GM12878 (cell line): ENCODE measurements around the gene DSG2. TPM values are rescaled to one million over a fixed set of nuclear protein-coding genes. Genes with fewer than 3 reads are reported as not detected.

Experiments
- ATAC-seq: fragments of 200-7000 bp; cut with Tn5 transposase; 3 replicates; pipeline ENCODE4 v1.9.1; 2020; ENCODE audit warnings: mild to moderate bottlenecking, moderate library complexity
- BruUV-seq: library from RNA; stranded (reverse); fragments of 400-500 nt; replicated peaks from 2 replicates; lab custom pipeline; 2021; lab: Mats Ljungman, UMichigan
- CTCF ChIA-PET: fragments of 300-600 bp; sonication (Branson Sonifier 250); formaldehyde crosslinking; extraction: SDS; loops from one replicate; lab custom pipeline; 2021; ENCODE audit warnings: inconsistent platforms; lab: Yijun Ruan, JAX
- POLR2A ChIA-PET: fragments of 350-600 bp; formaldehyde crosslinking; extraction: SDS; loops from one replicate; lab custom pipeline; 2021; ENCODE audit warnings: inconsistent platforms; lab: Charles Lee
- RAD21 ChIA-PET: fragments of 300-600 bp; sonication (Branson Sonifier 250); formaldehyde crosslinking; loops from one replicate; lab custom pipeline; 2023; ENCODE audit warnings: antibody characterized with exemption; ENCODE audit not compliant: unreplicated experiment; lab: Charles Lee
- SMC1A ChIA-PET: fragments of 300-600 bp; sonication (Branson Sonifier 250); formaldehyde crosslinking; loops from one replicate; lab custom pipeline; 2023; ENCODE audit not compliant: unreplicated experiment, uncharacterized antibody; lab: Charles Lee
- DNase-seq: peaks from one replicate; pipeline ENCODE4 v3.0.0-alpha.2; 2011; ENCODE audit warnings: low read depth, low spot score
- FAIRE-seq: peaks from 3 replicates; lab custom pipeline; 2011; peaks lifted over from hg19 to GRCh38; lab: Jason Lieb, UNC
- H2AFZ ChIP-seq: 2 replicates; pipeline ENCODE4 v1.6.0; 2011; ENCODE audit warnings: low read depth, low read length, control low read depth; ENCODE audit not compliant: control insufficient read depth
- H3K27ac ChIP-seq: 2 replicates; pipeline ENCODE4 v1.5.1; 2011; ENCODE audit warnings: control low read depth; ENCODE audit not compliant: control insufficient read depth, insufficient read depth
- H3K27me3 ChIP-seq, 2 experiments: replicated peaks in 1 of 2; 2 replicates each; pipeline versions ENCODE4 v1.6.0 to v1.6.1; 2011; ENCODE audit warnings: low read length in 1 of 2; ENCODE audit not compliant: control insufficient read depth in 2 of 2, insufficient read depth in 2 of 2
- H3K36me3 ChIP-seq, 2 experiments: 2 replicates each; pipeline ENCODE4 v1.5.1; 2011; ENCODE audit warnings: low read length in 1 of 2; ENCODE audit not compliant: control insufficient read depth in 2 of 2, insufficient read depth in 2 of 2
- H3K4me1 ChIP-seq: 2 replicates; pipeline ENCODE4 v1.6.1; 2011; ENCODE audit warnings: mild to moderate bottlenecking, low read length, moderate library complexity, mixed read lengths; ENCODE audit not compliant: control insufficient read depth, insufficient read depth
- H3K4me2 ChIP-seq: 2 replicates; pipeline ENCODE4 v1.6.0; 2011; ENCODE audit warnings: control low read depth; ENCODE audit not compliant: control insufficient read depth, insufficient read depth
- H3K4me3 ChIP-seq: fragments of 200-600 bp; sonication (generic); 2 replicates; pipeline ENCODE4 v1.5.1; 2016
- H3K79me2 ChIP-seq: 2 replicates; pipeline ENCODE4 v1.6.0; 2011; ENCODE audit warnings: low read length; ENCODE audit not compliant: control insufficient read depth, insufficient read depth
- H3K9ac ChIP-seq: 2 replicates; pipeline ENCODE4 v1.8.0; 2011; ENCODE audit warnings: low read length, control low read depth, mixed read lengths; ENCODE audit not compliant: control insufficient read depth, insufficient read depth
- H3K9me3 ChIP-seq: replicated peaks from 3 replicates; pipeline ENCODE4 v1.5.1; 2011; ENCODE audit warnings: mild to moderate bottlenecking, low read length; ENCODE audit not compliant: control insufficient read depth, insufficient read depth
- H4K20me1 ChIP-seq: 2 replicates; pipeline ENCODE4 v1.6.0; 2011; ENCODE audit not compliant: control insufficient read depth, insufficient read depth
- BMI1 ChIP-seq: fragments of 450-650 bp; IDR thresholded peaks from 2 replicates; pipeline ENCODE4 v1.6.1; 2016; ENCODE audit warnings: mild to moderate bottlenecking, moderate library complexity, borderline replicate concordance
- CBX3 ChIP-seq: fragments of 200-600 bp; sonication (generic); IDR thresholded peaks from 2 replicates; pipeline ENCODE4 v1.6.1; 2016; ENCODE audit warnings: low read depth, borderline replicate concordance
- CEBPB ChIP-seq, 2 experiments: fragments of 150-350 bp in 1 of 2; IDR thresholded peaks; 2 replicates each; pipeline ENCODE4 v1.6.1; 2012 to 2014; ENCODE audit warnings: low read depth in 2 of 2, low read length in 2 of 2, borderline replicate concordance in 1 of 2, inconsistent platforms in 1 of 2
- GATAD2B ChIP-seq: fragments of 450-650 bp; conservative IDR thresholded peaks from 2 replicates; pipeline ENCODE4 v1.6.1; 2017; ENCODE audit warnings: low read depth, mild to moderate bottlenecking, moderate library complexity
- IKZF1 ChIP-seq: fragments of 450-650 bp; conservative IDR thresholded peaks from 2 replicates; pipeline ENCODE4 v1.6.1; 2017; ENCODE audit warnings: antibody characterized with exemption, mild to moderate bottlenecking
- IKZF2 ChIP-seq, 2 experiments: fragments of 450-650 bp; IDR thresholded peaks; 2 replicates each; pipeline ENCODE4 v1.6.1; 2017; ENCODE audit warnings: mild to moderate bottlenecking in 2 of 2, moderate library complexity in 2 of 2
- KLF5 ChIP-seq: fragments of 450-650 bp; IDR thresholded peaks from 2 replicates; pipeline ENCODE4 v1.6.1; 2014; ENCODE audit warnings: mild to moderate bottlenecking; ENCODE audit not compliant: partially characterized antibody
- MTA2 ChIP-seq: fragments of 450-650 bp; IDR thresholded peaks from 2 replicates; pipeline ENCODE4 v1.6.1; 2016; ENCODE audit warnings: low read depth, mild to moderate bottlenecking, moderate library complexity
- RBBP5 ChIP-seq: fragments of 200-600 bp; sonication (generic); conservative IDR thresholded peaks from 2 replicates; pipeline ENCODE4 v1.6.1; 2016
- SIN3A ChIP-seq: IDR thresholded peaks from 2 replicates; pipeline ENCODE4 v1.6.1; 2012; ENCODE audit warnings: low read depth, low read length, improper control_type of control experiment
- SMARCA5 ChIP-seq: fragments of 450-650 bp; IDR thresholded peaks from 2 replicates; pipeline ENCODE4 v1.6.1; 2017; ENCODE audit warnings: mild to moderate bottlenecking
- SPI1 ChIP-seq: IDR thresholded peaks from 2 replicates; pipeline ENCODE4 v1.6.1; 2011; ENCODE audit warnings: low read depth, mild to moderate bottlenecking, low read length, moderate library complexity, borderline replicate concordance; ENCODE audit not compliant: insufficient read depth
- ZNF24 ChIP-seq: fragments of 450-650 bp; IDR thresholded peaks from 2 replicates; pipeline ENCODE4 v1.6.1; 2017; ENCODE audit warnings: antibody characterized with exemption, mild to moderate bottlenecking
- WGBS: methylation state at CpG from one replicate; pipeline ENCODE4 v1.1.6; 2016; ENCODE audit warnings: low lambda C conversion rate; ENCODE audit not compliant: insufficient replicate concordance, insufficient coverage; ENCODE audit errors: missing lambda C conversion rate; 5-methylcytosine and 5-hydroxymethylcytosine counted together
- in situ Hi-C: fragments of 300-500 bp; cut with MboI; formaldehyde crosslinking; loops from 9 replicates; pipeline ENCODE4 v1.14.3; 2018; ENCODE audit warnings: mixed read lengths
- intact Hi-C: fragments of 100-400 bp; cut with micrococcal nuclease; formaldehyde crosslinking; loops from one replicate; pipeline ENCODE4 v1.14.2; 2022; ENCODE audit not compliant: unreplicated experiment
- polyA plus RNA-seq, 11 experiments: library from polyadenylated mRNA; depleted of rRNA in 4 of 11; unstranded in 6 of 11; stranded (reverse) in 5 of 11; fragments of >200 nt; fragmentation: Nextera tagmentation in 4 of 11; fragmentation: Illumina TruSeq in 1 of 11; extraction: Ambion mirVana in 4 of 11; extraction: Trizol in 1 of 11; gene quantifications; 1 replicate in 1 of 11; 2 replicates in 10 of 11; pipeline versions ENCODE4 v1.2.1 to v1.2.3, GENCODE V29; 2011 to 2016; ENCODE audit warnings: inconsistent platforms in 2 of 11, missing spikeins in 2 of 11, low read depth in 1 of 11
- total RNA-seq, 4 experiments: library from RNA; depleted of rRNA in 3 of 4; stranded (reverse); fragments of >200 nt in 3 of 4; fragmentation: Illumina TruSeq in 1 of 4; extraction: Trizol in 1 of 4; gene quantifications; 2 replicates each; pipeline versions ENCODE4 v1.2.1 to v1.2.3, GENCODE V29; 2013 to 2021
- TF ChIP-seq, protein P1 (sequence below), 3 experiments: IDR thresholded peaks in 2 of 3; conservative IDR thresholded peaks in 1 of 3; 2 replicates each; pipeline ENCODE4 v1.5.1; 2011; ENCODE audit warnings: low read depth in 3 of 3, low read length in 3 of 3, mild to moderate bottlenecking in 3 of 3, control low read depth in 2 of 3, moderate library complexity in 2 of 3, inconsistent platforms in 1 of 3, mixed read lengths in 1 of 3; ENCODE audit not compliant: control insufficient read depth in 2 of 3, insufficient read depth in 1 of 3; ENCODE audit errors: extremely low read depth in 1 of 3

The DSG2 gene
- total and polyA plus RNA-seq, 10 of the 15 experiments (the other 5 are each of a cell fraction or from before 2014, with no cell fraction given) = 11.7 to 46.2 (median 28.0) TPM

DNA sequence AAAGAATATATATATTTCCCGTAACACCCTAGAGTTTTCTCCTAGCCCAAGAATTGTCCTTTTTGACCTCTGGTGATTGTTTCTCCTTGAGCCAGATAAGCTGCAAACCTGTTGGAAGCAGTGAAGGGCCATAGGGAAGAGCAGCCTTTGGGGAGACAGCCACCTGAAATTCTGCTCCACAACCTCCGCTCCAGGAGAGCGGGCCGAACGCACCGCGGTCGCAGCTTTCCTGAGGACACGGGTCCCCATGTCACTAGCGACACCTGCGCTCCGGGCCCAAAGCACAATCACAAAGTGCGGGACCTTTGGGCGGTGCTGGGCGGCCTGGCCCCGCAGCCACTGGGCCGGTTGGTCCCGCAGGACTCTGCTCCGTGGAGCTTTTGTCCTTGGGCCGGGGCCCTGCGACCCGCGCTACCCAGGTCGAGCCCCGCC, 557 bp upstream of the DSG2 start (continued):
- TF ChIP-seq MTA2 (0 out of 2 replicates have a peak, but pooled peaks have one; percentile 8), SMARCA5 (0 out of 2 replicates have a peak, but pooled peaks have one; percentile 14), CEBPB (IDR thresholded peaks at IDR 0.05; ENCODE audit: borderline replicate concordance in 1 of 2, low read depth in 2 of 2, low read length in 2 of 2) (no peak)
- TF ChIP-seq, protein P1, sequence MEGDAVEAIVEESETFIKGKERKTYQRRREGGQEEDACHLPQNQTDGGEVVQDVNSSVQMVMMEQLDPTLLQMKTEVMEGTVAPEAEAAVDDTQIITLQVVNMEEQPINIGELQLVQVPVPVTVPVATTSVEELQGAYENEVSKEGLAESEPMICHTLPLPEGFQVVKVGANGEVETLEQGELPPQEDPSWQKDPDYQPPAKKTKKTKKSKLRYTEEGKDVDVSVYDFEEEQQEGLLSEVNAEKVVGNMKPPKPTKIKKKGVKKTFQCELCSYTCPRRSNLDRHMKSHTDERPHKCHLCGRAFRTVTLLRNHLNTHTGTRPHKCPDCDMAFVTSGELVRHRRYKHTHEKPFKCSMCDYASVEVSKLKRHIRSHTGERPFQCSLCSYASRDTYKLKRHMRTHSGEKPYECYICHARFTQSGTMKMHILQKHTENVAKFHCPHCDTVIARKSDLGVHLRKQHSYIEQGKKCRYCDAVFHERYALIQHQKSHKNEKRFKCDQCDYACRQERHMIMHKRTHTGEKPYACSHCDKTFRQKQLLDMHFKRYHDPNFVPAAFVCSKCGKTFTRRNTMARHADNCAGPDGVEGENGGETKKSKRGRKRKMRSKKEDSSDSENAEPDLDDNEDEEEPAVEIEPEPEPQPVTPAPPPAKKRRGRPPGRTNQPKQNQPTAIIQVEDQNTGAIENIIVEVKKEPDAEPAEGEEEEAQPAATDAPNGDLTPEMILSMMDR (IDR thresholded peaks at IDR 0.05 in 2 of 3, conservative IDR thresholded peaks at IDR 0.05 in 1 of 3; ENCODE audit: control insufficient read depth in 2 of 3, extremely low read depth in 1 of 3, insufficient read depth in 1 of 3, low read depth in 3 of 3, low read length in 3 of 3) = 0 out of 6 replicates have a peak, but pooled peaks of 1 of the 3 experiments have one; percentile 0

DNA sequence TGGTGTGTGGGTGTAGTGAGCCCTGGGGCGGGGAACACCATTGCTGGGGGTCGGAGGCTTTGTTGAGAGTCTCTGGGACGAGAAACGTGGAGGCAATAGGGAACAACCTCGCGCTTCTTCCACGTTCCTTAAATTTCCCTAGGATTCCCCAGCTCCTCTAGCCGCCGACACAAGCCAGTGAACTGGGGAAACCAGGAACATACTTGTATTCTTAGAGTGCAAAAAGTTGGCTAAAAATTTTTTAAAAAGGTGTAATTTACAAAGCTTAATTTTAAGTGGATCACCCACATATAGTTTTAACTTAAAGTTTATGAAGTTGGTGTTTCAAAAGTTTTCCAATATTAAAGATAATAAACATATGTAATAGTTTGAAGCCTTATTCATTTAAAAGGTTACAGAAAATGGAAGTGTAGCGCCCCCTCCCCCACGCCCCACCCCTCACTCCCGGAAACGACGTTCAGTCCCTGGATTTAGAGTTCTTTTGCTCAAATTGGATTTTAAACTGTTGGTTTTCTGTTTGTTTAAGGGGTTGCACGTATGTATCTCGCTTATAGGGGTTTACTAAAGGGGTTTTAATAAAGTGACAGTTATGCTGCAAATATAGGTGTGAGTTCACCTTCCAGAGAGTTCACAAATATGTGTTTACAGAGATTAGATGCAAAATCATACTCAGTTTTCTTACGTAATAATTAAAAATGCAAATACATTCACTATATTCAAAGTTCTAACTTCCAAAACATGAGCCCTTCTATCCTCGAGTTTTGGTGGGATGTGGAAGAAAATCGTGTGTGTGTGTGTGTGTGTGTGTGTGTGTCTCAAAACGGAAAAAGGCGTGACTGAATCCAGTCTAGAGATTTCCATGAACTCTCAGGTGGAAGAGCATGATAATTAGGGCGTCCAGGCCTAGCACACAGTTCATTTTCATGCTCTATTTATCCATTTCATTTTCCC, 872 bp downstream of the DSG2 start:
- Histone ChIP-seq H3K36me3 (no peaks in the 10 kb centered on the region), H3K4me1 (peaks cover 3% of the 10 kb centered on the region), H3K4me3 (peak overlapping the region; percentile 88), H3K9me3 (no peaks in the 10 kb centered on the region), H3K27me3 (no peaks in the 10 kb centered on the region), H3K9ac (peak overlapping the region; percentile 92), H2AFZ (peak overlapping the region; percentile 88), H3K4me2 (peak overlapping the region; percentile 87), H4K20me1 (no peaks in the 10 kb centered on the region), H3K79me2 (peaks cover 24% of the 10 kb centered on the region), H3K27ac (peak overlapping the region; percentile 79)
- RAD21 ChIA-PET = interaction anchor here (0.8 to 3.0 kb wide), 7 partner anchors 8 to 160 kb away, joined by 3 to 33 read pairs (median 8); no protein-coding TSS in a partner anchor
- intact Hi-C loops = loop anchor here (5.0 to 10.0 kb wide), 2 partner anchors 158 to 264 kb away; no protein-coding TSS in a partner anchor
- 19% methylated on average over 22 of the region's 22 CpGs for WGBS
- CTCF ChIA-PET = interaction anchor here (1.3 to 5.1 kb wide), 4 partner anchors 8 to 147 kb away, joined by 3 to 26 read pairs (median 6); no protein-coding TSS in a partner anchor
- BruUV-seq = TSS peak; percentile 65
- ATAC-seq (peak; percentile 24), FAIRE-seq (no peak), DNase-seq (no peak)
- POLR2A ChIA-PET = interaction anchor here (0.6 to 3.1 kb wide), 3 partner anchors 8 to 154 kb away, joined by 4 to 35 read pairs (median 4); no protein-coding TSS in a partner anchor
- in situ Hi-C loops = no loop called here
- SMC1A ChIA-PET = interaction anchor here (0.9 to 5.2 kb wide), 7 partner anchors 9 to 296 kb away, joined by 3 to 53 read pairs (median 7); no protein-coding TSS in a partner anchor
- no peak for TF ChIP-seq SPI1
- TF ChIP-seq IKZF2 (IDR thresholded peaks at IDR 0.05) = peak; percentile 50 to 56
- no peak for TF ChIP-seq CBX3
- TF ChIP-seq MTA2 = 0 out of 2 replicates have a peak, but pooled peaks have one; percentile 9
- 0 out of 2 replicates have a peak, but pooled peaks have one; percentile 16 for TF ChIP-seq BMI1
- peak; percentile 54 for TF ChIP-seq KLF5
- TF ChIP-seq GATAD2B = 0 out of 2 replicates have a peak, but pooled peaks have one; percentile 38
- no peak for TF ChIP-seq ZNF24
- TF ChIP-seq RBBP5 = no peak
- 0 out of 2 replicates have a peak, but pooled peaks have one; percentile 17 for TF ChIP-seq SIN3A
- peak; percentile 5 for TF ChIP-seq IKZF1
